ENCODE measurements around the gene TRMT44.

GRCh38 chr4:8438743-8439142 is 1.8 kb upstream of the TRMT44 start:
- TF ChIP-seq POLR2A (IDR thresholded peaks at IDR 0.05) = no peak
- no peak for TF ChIP-seq EP300 (IDR thresholded peaks at IDR 0.05)
